CD4-positive, alpha-beta T cell treated with Interleukin-12 subunit alpha and Interleukin-12 subunit beta, for 1 hour (primary cell): Measurements from ENCODE around the gene RNF41.
A peak's percentile ranks its signal among the peaks of the same experiment; 100 is the strongest.

Source experiments
- DNase-seq: peaks from one replicate; pipeline ENCODE4 v3.0.0-alpha.2; 2020

RNF41 gene

DNA sequence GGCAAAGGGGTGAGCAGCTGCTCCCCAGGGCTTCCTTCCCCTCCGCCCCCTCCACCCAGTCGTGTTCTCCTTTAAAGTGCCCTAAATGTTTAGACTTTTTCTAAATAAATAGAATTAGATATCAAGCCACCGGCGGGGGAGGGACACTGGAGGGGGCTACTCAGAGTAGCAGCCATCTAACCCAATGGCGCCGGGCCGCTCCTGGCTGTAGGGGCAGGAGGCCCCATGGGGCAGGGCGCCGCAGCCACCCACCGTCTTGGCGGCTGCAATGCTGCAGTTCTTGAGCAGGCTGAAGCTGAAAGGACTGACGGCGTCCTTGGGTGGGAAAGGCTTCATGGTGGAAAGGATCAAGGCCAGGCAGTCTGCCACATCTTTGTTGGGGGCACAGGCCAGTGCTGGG lies 21.3 kb upstream of the RNF41 start:
- no peak for DNase-seq

DNA sequence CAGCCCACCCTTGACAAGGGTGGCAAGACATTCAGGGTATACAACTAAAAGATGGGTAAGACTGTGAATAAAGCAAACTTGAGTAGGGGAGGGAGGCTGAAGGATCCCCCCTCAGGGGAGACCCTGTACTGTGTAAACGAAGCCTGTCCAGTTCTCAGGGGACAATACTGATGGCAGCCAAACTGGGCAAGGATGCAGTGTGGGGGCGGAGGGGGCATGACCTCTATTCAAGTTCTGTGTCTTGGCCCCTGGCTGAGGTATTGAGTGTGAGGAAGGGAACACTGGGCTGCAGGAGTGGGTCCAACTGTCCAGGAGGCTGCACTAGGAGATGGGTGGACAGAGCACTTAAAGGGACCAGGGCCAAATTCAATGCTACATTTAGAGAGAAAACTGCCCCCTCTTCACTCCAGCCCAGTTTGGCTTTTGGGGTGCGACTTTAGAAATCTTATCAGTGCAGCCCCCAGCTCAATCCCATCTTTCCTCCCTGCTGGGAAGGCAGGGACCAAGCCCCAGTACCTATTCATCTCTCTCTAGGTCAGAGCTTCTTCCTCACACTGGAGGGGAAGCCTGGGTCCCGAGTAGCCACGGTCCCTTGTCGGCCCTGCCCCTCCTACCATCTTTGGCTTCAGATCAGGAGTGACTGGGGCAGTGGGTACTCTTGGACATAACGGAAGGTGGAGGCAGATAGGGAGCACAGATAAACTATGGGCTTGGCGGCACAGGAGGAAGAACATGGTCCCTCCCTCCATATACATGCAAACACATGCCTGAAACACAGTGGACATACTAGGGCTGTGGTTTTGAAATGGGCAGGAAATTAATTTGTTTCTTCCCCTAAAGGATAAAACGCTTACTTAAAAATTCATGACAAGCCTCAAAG lies 19.9 kb upstream of the RNF41 start:
- DNase-seq: no peak

DNA sequence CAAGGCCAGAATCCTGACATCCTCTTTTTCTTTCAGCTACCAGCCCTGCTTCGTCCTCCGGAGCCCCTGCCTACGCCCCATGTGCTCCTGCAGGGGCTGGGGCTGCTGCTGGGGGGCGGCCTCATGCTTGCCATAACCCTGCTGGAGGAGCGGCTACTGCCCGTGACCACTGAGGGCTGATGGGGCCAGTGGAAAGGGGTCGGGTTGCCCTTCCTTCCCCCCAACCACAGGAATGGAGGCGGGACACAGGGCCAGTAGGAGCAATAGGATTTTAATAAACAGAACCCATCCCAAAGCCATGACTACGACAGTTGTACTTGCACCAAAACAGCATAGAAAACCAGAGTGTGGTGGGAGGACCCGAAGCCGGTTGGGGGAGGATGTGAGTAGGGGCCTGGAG lies 15.8 kb upstream of the RNF41 start:
- DNase-seq: no peak

DNA sequence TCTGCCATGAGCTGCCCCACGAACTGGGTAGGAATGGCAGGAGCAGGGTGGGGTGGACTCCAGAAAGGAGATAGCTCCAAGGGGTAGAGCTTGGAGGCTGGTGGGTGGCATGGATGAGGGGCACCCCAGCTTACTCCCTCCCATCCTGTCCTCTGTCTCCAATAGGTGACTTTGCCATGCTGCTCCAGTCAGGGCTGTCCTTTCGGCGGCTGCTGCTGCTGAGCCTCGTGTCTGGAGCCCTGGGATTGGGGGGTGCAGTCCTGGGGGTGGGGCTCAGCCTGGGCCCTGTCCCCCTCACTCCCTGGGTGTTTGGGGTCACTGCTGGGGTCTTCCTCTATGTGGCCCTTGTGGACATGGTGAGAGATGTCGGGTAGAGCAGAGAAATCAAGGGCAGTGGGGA lies 15.3 kb upstream of the RNF41 start:
- no peak for DNase-seq

DNA sequence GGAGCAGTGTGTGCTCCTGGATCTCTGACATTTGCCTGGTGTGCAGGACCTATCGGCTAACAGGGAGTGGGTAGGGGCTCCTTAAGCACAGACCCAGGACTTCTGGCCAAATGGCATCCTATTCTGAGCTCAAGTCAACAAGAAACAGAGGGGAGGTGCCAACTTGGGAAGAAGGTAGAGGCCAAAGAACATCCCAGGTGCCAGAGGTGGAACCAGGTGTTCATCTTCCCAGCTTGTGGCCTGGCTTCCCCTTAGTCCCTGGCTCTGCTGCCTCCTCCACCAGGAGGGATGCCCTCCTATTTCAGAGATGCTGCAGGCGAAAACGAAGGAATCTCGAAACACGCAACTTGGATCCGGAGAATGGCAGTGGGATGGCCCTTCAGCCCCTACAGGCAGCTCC lies 14.4 kb upstream of the RNF41 start:
- DNase-seq: no peak

DNA sequence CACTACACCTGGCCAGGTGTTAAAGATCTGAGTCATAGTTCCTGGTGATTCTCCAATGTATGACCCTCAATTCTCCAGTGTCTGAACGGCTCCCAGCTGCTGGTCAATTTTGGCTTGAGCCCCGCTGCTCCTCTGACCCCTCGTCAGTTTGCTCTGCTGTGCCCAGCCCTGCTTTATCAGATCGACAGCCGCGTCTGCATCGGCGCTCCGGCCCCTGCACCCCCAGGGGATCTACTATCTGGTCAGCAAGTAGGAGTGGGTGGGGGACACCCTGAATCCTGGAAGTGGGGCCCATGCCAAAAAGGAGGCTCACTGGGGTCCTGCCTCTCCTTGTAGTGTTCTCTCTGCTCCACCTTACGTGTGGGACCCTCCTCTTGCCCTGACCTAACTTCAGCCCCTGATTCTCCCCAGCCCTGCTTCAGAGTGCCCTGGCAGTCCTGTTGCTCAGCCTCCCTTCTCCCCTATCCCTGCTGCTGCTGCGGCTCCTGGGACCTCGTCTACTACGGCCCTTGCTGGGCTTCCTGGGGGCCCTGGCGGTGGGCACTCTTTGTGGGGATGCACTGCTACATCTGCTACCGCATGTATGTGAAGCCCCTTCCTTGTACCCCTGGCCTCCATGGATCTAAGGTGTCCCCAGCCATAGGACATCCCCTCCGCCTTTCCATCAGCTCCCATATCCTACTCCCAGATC lies 13.2 kb upstream of the RNF41 start:
- no peak for DNase-seq

DNA sequence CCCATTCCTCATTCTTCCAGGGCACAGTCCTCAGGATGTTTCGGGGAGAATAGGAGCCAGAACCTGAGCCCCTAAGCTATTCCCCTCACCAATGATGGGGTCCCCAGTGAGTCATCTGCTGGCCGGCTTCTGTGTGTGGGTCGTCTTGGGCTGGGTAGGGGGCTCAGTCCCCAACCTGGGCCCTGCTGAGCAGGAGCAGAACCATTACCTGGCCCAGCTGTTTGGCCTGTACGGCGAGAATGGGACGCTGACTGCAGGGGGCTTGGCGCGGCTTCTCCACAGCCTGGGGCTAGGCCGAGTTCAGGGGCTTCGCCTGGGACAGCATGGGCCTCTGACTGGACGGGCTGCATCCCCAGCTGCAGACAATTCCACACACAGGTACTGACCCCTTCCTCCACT lies 9.5 kb upstream of the RNF41 start:
- DNase-seq: no peak

DNA sequence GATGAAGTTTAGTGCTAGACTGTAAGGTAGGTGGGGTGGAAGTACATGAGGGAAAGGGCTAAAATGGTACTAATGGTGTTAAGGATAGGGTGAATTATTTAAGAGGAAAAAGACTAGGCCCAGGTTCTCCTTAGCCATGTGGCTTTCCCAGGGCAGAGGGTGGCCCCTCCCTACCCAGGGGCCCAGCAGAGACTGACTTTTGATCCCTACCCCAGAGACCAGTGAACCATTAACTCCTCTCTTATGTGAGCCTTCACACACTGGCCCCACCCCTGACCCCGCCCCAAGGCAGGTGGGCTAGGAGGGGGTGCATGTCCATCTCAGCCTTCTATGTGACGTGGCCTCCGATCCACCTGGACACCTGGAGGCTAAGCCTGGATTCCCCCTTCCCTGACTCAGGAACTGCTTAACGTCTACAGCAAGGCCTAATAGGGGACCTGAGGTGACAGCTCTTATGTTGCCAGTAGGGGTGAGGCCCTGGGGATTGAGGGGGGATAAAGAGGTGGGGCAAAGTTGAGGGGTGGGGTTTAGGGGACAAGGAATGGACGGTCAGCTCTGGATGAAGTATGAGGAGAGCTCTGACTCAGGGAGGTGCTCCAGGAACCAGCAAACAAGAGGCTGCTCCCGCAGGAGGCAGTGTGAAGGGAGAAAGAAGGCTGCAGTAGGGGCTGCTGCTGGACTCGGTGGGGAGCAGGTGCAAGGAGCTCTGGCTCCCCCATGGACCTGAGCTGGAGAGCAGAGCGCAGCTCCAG lies 8.9 kb upstream of the RNF41 start:
- DNase-seq: no peak

DNA sequence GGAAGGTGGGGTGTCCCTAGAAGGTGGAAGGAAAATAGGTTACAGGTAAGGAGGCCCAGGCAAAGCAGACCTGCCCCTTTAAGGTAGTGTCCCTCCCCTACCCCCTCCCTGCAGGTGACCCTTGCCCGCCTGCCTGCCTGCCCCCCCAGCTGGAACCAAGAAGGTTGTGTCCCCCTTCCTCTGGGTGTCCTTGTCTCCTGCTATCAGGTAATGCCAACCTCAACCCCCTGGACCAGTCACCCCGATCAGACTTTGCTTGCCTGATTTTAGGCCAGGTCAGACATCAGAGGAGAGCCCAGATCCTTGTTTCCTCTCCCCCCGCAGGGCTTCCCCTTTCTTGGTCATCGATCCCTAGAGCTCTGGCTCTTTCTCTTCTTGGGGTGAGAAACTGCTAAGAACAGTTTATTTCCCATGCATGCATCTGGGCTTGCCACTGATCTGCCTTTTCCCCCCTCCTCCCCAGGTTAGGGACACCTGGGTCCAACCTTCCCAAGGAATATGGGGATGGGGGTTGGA lies 8.3 kb upstream of the RNF41 start, which contains the start of gene SLC39A5:
Gene SLC39A5 (plus strand): TSS at position 136 of the 516 bp plus-strand sequence. CDS start 1,224 bp downstream, outside the sequence.
- DNase-seq: no peak

DNA sequence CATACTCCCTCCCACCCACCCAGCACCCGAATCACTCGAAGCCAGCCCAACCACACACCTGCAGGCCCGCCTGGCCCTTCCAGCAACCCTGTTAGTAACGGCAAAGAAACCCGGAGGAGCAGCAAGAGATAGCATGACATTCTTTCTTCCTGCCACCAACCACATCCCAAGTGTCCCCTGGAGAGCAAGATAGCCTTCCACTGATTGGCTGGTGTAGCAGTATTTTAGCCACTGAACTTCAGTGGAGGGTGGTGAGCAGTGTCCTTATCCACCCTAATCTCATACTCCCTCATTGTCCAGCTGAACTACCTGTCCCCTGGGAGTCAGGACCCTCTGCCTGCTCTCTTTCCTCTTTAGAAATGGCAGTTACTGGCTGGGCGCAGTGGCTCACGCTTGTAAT lies 7.4 kb upstream of the RNF41 start:
- no peak for DNase-seq

DNA sequence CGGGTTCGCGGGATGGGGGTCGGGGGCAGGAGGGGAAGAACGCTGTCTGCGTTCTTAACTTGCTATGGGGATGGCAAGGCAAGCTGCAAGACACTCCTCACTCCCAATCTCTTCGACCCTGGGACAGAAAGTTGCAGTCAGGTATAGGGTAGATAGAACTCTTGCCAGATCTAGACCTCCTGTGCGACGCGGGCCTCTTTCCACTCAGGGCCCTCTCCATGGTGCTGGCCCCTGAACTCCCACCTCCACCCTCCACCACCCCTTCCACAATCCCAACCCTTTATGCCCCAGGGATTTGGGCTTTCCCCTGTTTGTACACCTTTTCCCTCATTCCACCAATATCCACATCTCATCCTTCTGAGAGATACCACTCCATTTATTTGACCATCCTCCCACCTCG lies 3.2 kb upstream of the RNF41 start:
- DNase-seq: no peak

DNA sequence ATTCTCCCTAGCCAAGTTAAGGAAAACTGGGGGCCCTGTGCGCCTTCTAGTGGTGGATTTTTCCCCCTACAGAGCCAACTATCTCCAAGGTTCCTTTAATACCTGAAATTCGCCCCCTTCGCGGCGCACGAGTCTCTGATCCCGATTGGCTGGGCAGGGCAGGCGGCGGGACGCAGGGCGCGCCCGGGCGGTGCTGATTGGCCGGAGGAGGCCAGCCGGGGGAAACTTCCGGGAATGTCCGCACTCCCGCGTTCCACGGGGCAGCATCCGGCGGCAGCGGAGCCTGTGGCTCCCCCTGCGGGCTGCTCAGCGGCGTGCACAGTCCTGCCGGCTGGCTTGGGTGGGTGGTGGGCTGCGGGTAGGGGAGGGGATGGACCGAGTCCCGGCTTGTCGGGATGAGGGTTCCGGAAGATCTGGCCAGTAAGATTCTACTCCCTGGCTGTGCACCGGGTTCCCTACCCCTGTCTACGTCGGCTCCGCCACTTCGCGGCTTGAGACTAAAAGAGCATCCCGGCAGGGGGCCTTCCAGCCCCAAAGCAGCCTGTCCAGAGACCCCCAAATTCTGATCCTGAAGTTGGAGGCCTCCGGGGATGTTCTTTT lies 2.5 kb upstream of the RNF41 start, which contains the start of gene NABP2:
Gene NABP2 (plus strand): TSS at position 241 of the 600 bp plus-strand sequence. CDS start 515 bp downstream, outside the sequence.
- peak; percentile 94 for DNase-seq

DNA sequence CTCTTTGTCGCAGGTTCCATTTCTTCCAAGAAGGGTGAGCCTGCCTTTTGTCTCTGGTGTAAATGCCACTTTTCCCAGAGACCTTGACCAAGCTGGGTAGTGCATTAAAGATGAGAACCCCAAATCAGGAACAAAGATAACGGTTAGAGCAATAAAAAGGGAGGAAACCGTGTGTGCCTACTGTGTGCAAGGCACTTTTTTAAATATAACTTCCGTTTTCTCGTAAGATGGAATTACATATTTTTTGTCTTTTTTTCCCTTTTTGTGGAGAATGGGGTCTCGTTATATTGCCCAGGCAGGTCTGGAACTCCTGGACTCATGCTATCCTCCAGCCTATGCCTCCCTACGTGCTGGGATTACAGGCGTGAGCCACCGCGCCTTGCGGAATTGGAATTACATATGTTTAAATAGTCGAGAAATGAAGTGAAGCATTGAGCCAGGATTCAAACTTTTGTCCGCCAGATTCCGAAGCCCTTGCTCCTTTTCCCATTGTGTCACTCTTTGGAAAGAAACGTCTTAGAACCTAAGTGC lies 1.9 kb upstream of the RNF41 start:
- DNase-seq: no peak

DNA sequence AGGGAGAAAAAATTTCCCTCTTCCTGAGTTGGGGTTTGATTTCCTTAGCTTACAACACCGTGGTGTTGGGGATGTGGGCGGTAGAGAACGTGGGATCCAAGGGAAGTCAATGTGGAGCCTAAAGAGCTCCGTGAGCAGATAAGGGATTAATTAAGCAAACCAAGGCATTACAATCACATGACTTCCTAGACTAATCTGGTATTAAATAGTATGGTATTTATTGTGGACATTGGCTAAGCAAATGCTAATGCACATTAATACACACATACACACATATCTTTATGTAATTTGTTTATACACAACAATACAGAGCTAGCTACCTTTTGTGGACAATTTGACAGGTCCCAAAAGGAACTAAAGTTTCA lies 791 bp upstream of the RNF41 start:
- DNase-seq: no peak

DNA sequence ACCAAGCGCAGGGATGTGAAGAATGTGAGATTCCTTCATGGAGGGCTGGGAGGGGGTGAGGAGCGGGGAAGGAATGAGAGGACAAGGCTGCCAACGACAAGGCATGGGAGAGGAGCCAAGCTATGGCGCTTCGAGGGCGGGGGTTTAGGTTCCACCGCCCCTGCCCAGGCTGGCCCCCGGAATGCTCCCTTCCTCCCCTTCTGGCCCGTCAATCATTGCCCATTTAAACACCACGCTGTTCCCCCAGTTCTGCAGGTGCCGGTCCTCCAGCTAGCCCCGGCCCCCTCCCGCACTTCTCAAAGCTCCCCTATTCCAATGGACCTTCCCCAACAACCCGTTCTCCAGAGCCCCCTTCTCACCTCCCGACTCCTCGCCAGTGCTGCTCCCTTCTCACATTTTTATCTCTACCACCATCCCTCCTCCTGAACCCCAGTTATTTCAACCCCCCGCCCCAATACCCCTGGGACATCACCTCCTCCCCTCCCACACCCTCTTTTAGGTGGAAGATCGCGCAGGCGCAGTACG lies 428 bp downstream of the RNF41 start:
- DNase-seq: no peak

DNA sequence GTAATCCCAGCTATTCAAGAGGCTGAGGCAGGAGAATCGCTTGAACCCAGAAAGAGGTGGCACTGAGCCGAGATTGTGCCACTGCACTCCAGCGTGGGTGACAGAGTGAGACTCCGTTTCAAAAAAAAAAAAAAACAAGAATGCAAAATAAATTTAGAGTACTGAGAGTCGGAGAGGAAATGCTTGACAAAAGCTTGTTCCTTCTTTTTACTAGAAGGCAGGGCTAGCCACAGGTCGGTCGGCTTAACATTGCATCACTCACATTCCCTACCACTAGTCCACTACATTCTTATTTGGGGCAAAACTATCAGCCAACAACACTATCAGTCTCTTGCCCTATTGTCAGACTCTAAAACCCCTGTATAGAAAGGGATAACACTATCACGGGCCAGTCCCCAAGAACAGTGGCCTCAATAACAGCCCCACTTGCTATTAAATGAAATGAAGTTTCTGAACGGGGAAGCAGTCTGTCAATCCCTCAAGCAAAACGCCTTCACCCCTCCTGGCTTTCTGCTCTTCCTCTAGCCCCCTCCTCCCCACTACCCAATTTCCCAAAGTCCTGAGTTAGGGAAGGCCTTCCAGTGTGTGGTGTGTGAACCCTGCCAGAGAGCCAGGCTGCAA lies 1.0 kb downstream of the RNF41 start:
- peak; percentile 8 for DNase-seq

DNA sequence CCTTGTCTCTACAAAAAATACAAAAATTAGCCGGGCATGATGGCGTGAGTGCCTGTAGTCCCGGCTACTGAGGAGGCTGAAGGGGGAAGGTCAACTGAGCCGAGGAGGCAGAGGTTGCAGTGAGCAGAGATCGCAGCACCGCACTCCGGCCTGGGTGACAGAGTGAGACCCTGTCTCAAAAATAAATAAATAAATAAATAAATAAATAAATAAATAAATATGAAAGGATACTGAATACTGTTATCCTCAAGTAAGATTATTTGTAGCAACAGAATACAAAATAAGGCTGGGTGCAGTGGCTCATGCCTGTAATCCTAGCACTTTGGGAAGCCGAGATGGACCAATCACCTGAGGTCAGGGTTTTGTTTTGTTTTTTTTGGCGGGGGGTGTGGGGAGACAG lies 1.9 kb downstream of the RNF41 start:
- DNase-seq: no peak

DNA sequence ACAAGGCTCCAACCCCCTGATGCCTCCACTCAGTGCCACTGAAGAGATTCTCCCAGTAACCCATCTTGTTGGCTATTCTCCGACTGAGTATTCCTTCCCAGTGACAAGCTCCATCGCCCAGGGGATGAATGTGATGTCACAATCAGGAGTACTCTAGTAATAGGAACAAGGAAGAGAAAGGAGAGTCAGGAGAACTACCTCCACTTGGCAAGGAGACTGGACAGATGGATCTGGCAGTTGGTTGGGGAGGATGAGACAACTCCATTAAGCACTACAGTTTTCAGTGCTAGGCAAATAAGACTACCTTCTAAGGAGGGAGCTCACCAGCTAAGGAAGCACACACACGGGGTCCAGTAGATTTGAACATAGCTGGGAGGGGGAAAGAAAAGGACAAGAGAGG lies 5.3 kb downstream of the RNF41 start:
- DNase-seq: no peak

DNA sequence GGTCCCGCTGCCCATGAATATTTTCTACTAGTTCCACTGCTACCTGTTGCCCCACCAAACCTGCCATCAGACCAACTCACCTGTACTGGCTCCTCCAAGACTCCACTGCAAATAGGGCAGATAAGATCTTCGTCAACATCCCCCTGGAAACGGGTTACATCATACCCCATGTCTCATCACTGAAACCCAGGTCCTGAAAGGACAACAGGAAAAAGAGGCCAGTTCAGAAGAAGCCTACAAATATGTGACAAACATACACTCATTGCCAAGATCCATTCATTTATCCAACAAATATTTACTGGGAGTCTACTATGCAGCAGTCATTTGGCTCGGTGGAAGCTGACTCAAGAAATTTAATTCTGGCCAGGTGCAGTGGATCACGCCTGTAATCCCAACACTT lies 7.8 kb downstream of the RNF41 start:
- no peak for DNase-seq

DNA sequence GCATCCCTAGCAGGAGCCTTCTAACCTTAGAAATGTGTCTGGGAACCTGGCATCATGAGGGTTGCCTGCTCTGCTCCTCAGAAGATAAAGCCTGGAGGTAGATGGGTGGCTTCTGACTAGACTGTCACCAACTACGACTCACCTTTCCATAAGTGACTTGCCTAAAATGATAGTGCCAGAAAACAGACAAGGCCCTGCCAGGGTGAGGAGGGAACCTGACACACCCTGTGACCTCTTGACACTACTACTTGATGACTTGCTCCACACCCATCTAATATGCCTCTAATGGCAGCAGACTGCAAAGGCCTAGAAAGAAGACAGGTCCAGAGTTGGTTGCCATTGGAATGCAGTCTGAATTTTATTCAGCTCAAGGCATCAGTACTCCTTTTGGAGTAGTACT lies 9.4 kb downstream of the RNF41 start:
- no peak for DNase-seq

DNA sequence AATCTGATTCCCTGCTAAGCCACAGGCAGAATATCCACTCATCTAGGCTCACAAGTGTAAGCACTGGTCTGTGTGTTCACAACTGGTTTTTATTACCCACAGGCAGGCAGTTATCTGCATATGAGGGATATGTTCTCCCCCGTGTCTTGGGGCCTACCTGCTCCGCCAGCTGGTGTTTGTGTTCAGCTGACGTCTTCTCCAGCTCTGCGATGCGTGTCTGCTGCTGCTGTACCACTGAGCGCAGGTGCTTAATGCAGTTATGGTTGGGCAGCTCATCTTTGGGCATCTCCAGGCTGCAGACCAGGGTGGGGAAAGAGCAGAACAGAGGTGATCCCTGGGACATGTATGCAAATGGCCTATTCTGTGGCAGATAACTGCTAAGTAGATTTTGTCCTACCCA lies 13.7 kb downstream of the RNF41 start:
- DNase-seq: no peak
